Skeletal muscle satellite cell (primary cell): ENCODE data around the gene FLT4.

Experiments used
- H3K27me3 ChIP-seq: 2 replicates; pipeline ENCODE4 v1.7.0; 2013; ENCODE audit warnings: low read length; ENCODE audit not compliant: control insufficient read depth, insufficient read depth
- H3K36me3 ChIP-seq: 2 replicates; pipeline ENCODE4 v1.7.0; 2013; ENCODE audit warnings: mild to moderate bottlenecking, control low read depth, low read length; ENCODE audit not compliant: insufficient read depth
- H3K4me1 ChIP-seq: 2 replicates; pipeline ENCODE4 v1.7.0; 2013; ENCODE audit warnings: low read length; ENCODE audit not compliant: control insufficient read depth, insufficient read depth
- H3K4me2 ChIP-seq: 2 replicates; pipeline ENCODE4 v1.7.0; 2013; ENCODE audit warnings: mild to moderate bottlenecking, low read length
- H3K4me3 ChIP-seq: 2 replicates; pipeline ENCODE4 v1.7.0; 2013; ENCODE audit warnings: low read length
- H3K9ac ChIP-seq: 2 replicates; pipeline ENCODE4 v1.7.0; 2013; ENCODE audit warnings: mild to moderate bottlenecking, low read depth, low read length, moderate library complexity
- H3K9me3 ChIP-seq: replicated peaks from 2 replicates; pipeline ENCODE4 v1.7.0; 2013; ENCODE audit warnings: mild to moderate bottlenecking, control low read depth, low read length

FLT4 gene

DNA sequence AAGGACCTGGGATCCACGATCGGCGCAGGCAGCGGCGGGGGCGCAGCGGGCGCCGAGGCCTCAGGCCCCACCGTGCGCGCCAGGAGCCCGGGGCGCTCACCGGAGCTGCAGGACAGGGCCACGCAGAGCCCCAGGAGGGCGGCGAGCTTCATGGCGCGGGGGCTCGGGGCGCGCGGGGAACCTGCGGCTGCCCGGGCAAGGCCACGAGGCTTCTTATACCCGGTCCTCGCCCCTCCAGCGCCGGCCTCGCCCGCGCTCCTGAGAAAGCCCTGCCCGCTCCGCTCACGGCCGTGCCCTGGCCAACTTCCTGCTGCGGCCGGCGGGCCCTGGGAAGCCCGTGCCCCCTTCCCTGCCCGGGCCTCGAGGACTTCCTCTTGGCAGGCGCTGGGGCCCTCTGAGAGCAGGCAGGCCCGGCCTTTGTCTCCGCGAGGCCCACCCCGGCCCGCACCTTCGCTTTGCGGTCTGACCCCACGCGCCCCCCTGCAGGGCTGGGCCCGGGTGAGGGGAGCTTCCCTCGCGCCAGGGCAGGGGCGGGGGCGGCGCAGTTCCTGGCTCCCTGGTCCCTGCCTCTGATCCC lies 58.0 kb downstream of the FLT4 start, which contains the start of gene SCGB3A1:
TSS of gene SCGB3A1 (minus strand) at position 189 of the 577 bp plus-strand sequence. CDS start at position 152, 37 bp downstream.
- peak within 1 kb of the TSS; percentile 39 for H3K4me3 ChIP-seq
- H3K9ac ChIP-seq, result no peak within 1 kb of the TSS
- H3K4me2 ChIP-seq, result peak within 1 kb of the TSS; percentile 26
- peaks cover 8% of the 10 kb centered on the region for H3K4me1 ChIP-seq
- H3K36me3 ChIP-seq, result no peaks in the 10 kb centered on the region
- H3K27me3 ChIP-seq, result peaks cover 52% of the 10 kb centered on the region
- H3K9me3 ChIP-seq, result no peaks in the 10 kb centered on the region

DNA sequence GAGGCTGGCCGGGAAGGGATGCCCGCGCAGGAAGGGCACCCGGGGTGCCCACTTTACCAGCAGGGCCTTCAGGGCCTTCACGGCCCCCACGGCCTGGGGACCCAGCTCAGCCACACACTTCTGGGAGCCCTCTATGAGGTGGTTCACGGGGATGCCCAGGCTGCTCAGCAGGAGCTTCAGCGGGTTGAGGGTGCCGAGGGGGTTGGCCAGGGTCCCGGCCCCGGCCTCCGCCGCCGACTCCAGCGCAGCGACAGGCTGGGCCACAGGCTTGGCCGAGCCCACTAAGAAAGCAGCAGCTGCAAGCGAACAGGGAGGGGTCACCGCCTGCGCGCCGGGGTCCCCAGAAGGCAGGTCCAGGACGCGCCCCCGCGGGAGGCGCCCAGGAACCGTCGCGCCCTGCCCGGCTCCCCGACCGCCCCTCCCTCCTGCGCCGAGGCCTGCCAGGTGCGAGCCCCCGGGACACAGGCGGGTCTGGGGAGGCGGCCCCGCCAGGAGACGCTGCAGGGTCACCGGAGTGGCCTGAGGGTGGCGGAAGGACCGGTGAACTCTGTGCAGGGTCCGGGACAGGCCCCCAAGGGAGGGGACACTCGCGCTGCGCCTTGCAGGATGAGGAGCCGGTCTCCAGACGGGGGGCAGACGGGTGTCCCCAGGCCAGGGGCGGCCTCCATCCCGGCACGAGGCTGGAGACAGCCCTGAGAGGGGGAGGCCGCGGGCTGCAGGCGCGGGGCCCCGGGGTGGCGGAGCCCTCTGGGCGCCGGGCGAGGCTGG lies 58.7 kb downstream of the FLT4 start:
- peak overlapping the region; percentile 26 for H3K4me2 ChIP-seq
- H3K9me3 ChIP-seq, result no peaks in the 10 kb centered on the region
- peaks cover 8% of the 10 kb centered on the region for H3K4me1 ChIP-seq
- H3K4me3 ChIP-seq, result peak overlapping the region; percentile 39
- no peak overlapping the region for H3K9ac ChIP-seq
- peaks cover 52% of the 10 kb centered on the region for H3K27me3 ChIP-seq
- no peaks in the 10 kb centered on the region for H3K36me3 ChIP-seq

DNA sequence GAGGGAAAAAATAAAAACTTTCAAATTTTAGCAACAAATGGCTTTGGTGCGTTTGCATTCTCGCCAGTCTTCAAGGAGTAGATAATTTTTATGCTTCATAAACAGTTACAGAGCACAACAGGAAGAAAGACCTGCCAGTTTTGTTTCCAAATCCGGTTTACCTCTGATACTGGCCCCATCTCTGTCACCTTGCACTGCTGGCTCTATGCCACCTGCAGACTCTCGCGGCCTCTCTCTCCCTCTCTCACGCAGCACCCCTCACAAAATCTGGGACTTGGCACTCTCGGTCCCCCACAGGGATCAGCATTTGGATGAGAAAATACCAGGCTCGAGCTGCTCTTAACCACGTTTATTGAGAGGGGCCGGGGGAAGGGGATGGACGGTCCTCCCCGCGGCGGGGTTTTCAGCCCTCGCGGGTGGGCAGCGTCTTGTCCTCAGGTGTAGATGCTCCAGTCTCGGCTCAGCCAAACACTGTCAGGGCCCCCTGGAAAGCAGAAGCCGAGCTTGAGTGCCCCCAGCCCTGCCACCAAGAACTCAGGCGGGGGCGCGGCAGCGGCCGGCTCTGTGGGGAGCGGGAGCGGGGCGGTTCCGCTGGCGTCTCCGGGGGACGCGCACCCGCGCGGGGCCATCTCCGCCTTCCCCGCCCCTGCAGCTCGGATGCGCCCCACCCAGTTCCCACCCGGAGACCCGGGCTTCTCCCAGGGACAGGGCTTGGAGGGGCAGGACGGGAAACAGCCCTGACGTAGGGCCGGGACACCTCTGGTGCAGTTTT lies 59.4 kb downstream of the FLT4 start:
- Histone ChIP-seq H3K4me1 (peaks cover 8% of the 10 kb centered on the region), H3K4me3 (no peak overlapping the region), H3K9me3 (no peaks in the 10 kb centered on the region), H3K9ac (no peak overlapping the region), H3K4me2 (peak overlapping the region; percentile 26), H3K27me3 (peaks cover 52% of the 10 kb centered on the region), H3K36me3 (no peaks in the 10 kb centered on the region)

DNA sequence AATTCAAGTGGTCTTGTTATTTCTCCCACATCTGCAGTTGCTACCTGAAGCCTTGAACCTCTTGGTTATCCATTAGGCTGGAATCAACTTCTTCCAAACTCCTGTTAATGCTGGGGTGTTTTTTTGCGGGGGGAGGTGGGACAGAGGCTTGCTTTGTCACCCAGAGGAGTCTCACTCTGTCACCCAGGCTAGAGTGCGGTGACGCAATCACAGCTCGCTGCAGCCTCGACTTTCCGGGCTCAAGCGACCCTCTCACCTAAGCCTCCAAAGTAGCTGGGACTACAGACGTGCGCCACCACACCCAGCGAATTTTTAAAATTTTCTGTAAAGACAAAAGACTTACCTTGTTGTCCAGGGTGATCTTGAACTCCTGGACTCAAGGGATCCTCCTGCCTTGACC lies 62.5 kb downstream of the FLT4 start:
- H3K4me1 ChIP-seq, result peaks cover 8% of the 10 kb centered on the region
- H3K4me2 ChIP-seq, result no peak overlapping the region
- H3K27me3 ChIP-seq, result peaks cover 30% of the 10 kb centered on the region
- no peak overlapping the region for H3K9ac ChIP-seq
- no peaks in the 10 kb centered on the region for H3K36me3 ChIP-seq
- no peaks in the 10 kb centered on the region for H3K9me3 ChIP-seq
- H3K4me3 ChIP-seq, result no peak overlapping the region

DNA sequence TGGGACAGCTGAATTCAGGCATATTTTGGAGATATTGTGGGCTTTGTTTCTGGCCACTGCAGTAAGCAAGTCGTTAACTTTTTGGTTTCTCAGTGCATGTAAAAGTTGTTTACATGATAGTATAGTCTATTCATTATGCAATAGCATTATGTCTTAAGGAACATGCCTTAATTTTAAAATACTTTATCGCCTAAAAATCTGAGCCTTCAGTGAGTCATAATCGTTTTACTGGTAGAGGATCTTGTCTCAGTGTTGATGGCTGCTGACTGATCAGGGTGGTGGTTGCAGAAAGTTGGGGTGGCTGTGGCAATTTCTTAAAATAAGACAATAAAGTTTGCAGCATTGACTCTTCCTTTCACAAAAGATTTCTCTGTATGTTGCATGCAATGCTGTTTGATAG lies 63.2 kb downstream of the FLT4 start:
- Histone ChIP-seq H3K27me3 (peaks cover 24% of the 10 kb centered on the region), H3K4me1 (peaks cover 6% of the 10 kb centered on the region), H3K36me3 (no peaks in the 10 kb centered on the region), H3K4me3 (no peak overlapping the region), H3K9me3 (no peaks in the 10 kb centered on the region), H3K4me2 (no peak overlapping the region), H3K9ac (no peak overlapping the region)

DNA sequence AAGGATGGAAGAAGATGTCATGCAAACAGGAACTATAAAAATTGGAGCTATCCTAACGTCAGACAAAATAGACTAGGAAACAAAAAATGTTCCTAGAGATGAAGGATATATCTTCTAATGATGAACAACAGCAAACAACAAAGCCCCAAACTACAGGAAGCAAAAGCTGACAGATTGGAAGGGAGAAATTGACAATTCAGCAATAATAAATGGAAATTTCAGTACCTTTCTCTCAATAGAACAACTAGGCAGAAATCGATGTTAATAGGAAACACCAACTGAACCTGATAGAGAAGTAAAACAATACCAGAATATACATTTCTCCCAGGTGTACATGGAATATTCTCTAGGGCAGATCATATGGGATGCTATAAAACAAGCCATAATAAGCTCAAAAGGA lies 65.7 kb downstream of the FLT4 start:
- peaks cover 4% of the 10 kb centered on the region for H3K27me3 ChIP-seq
- H3K4me1 ChIP-seq, result no peaks in the 10 kb centered on the region
- no peak overlapping the region for H3K9ac ChIP-seq
- H3K9me3 ChIP-seq, result no peaks in the 10 kb centered on the region
- H3K4me3 ChIP-seq, result no peak overlapping the region
- no peaks in the 10 kb centered on the region for H3K36me3 ChIP-seq
- no peak overlapping the region for H3K4me2 ChIP-seq

DNA sequence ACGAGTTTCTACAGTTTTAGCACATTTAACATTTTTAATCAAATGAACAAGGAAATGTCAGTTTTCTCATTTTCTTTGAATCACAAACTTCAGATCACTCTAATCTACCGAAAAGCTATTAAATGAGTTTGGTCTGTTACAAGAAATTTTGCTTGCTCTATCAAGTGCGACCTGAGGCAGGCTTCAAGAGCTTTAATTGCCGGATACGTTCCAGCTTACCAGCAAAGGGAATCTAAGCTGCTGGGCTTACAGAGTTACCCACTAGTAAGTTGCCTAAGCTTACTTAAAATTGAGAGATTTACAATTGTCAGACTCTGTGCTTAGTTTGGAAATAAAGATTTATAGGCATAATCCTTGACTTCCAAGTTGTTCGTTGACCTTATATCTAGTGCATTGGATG lies 68.7 kb downstream of the FLT4 start:
- no peak overlapping the region for H3K4me3 ChIP-seq
- H3K27me3 ChIP-seq, result no peaks in the 10 kb centered on the region
- no peaks in the 10 kb centered on the region for H3K9me3 ChIP-seq
- H3K9ac ChIP-seq, result no peak overlapping the region
- H3K4me1 ChIP-seq, result no peaks in the 10 kb centered on the region
- H3K36me3 ChIP-seq, result peaks cover 5% of the 10 kb centered on the region
- H3K4me2 ChIP-seq, result no peak overlapping the region

DNA sequence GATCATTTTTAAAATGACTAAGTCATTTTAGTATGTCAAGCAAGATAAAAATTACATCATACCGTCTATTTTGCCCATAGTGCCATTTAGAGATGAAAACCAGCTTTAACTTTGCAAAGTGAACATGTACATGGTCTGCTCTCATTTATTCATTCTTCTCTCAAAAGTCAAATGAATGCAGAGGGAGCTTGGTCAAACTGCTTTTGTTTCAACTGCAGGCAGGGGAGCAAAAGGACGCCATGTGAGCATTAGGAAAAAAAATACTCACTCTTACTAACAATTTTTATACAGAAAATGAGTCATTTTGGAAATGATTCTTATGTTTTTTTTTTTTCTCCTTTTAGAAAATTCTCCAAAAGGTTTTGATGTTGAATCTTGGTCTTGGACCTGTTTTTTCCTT lies 73.8 kb downstream of the FLT4 start:
- no peak overlapping the region for H3K9ac ChIP-seq
- H3K36me3 ChIP-seq, result peaks cover 34% of the 10 kb centered on the region
- no peaks in the 10 kb centered on the region for H3K9me3 ChIP-seq
- no peaks in the 10 kb centered on the region for H3K27me3 ChIP-seq
- H3K4me1 ChIP-seq, result peaks cover 2% of the 10 kb centered on the region
- H3K4me3 ChIP-seq, result no peak overlapping the region
- no peak overlapping the region for H3K4me2 ChIP-seq

DNA sequence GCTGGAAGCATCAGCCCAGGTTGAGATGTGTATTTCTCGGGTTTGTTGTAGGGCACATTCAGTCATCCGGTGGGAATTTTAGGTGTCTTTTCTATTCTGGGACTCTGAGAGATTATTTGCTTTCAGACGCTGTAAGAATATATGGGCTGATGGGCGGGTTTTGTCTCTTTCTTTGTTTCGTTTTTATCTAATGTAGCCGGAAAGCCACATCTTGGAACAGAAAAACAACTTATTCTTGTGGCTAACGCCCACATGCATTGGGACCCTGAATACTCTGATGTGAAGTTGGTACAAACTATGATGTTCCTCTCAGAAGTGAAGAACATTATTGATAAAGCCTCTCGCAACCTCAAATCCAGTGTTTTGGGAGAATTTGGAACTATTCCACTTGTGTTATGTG lies 80.5 kb downstream of the FLT4 start:
- Histone ChIP-seq H3K36me3 (peaks cover 75% of the 10 kb centered on the region), H3K27me3 (no peaks in the 10 kb centered on the region), H3K9me3 (no peaks in the 10 kb centered on the region), H3K4me3 (no peak overlapping the region), H3K9ac (no peak overlapping the region), H3K4me2 (no peak overlapping the region), H3K4me1 (no peaks in the 10 kb centered on the region)

DNA sequence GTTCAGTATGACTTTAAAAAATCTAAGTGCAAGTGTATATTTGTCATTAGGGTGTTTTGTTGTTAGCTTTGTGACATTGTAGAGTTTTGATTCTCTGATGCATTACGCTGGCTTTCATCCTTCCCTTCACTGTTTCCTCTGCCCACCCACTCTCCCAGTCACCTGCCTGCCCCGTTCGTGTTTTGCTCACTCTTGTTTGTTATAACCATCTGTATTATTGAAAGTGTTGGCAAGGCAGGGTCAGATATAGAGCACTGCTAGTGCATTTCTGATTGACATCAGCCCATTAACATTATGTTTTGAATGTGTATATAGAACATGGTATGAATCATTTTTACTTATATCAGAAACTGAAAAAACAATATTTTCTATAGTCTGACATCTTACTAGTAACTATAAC lies 85.4 kb downstream of the FLT4 start:
- Histone ChIP-seq H3K9ac (no peak overlapping the region), H3K36me3 (peaks cover 46% of the 10 kb centered on the region), H3K4me2 (no peak overlapping the region), H3K27me3 (no peaks in the 10 kb centered on the region), H3K4me3 (no peak overlapping the region), H3K4me1 (no peaks in the 10 kb centered on the region), H3K9me3 (no peaks in the 10 kb centered on the region)

DNA sequence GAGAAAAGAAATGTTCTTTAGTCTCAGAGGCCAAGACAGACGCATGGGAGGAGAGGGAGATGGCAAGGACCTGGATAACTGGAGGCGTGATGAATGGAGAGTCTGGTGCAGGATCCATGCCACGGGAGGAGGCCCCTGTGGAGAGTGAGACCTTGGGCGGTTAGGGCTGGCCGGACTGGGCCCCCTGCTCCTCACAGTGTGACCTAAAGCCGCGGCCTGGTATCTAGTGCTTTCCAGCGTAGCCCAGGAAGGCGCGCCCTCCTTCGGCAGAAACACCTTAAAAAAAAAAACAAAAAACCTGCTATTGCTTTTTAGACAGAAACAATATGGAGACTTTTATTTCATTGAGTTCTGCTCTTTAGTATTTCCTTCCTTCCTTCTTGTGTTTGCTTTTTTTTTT lies 91.2 kb downstream of the FLT4 start:
- Histone ChIP-seq H3K9me3 (no peaks in the 10 kb centered on the region), H3K4me1 (no peaks in the 10 kb centered on the region), H3K4me2 (no peak overlapping the region), H3K27me3 (no peaks in the 10 kb centered on the region), H3K9ac (no peak overlapping the region), H3K4me3 (no peak overlapping the region), H3K36me3 (peaks cover 29% of the 10 kb centered on the region)
